Sigmoid colon (tissue), 7 donors: Measurements from ENCODE around the gene UTF1. TPM values are rescaled to one million over a fixed set of nuclear protein-coding genes. Genes with fewer than 3 reads are reported as not detected.
"Not testable (repeated sequence)": the region's sequence is repeated elsewhere in the genome, so short reads cannot be mapped to it uniquely, and the experiment has no call there.

ENCODE experiments used
- DNase-seq: peaks from one replicate; pipeline ENCODE4 v3.0.0-alpha.2; 2019
- H3K27ac ChIP-seq, 4 donors: fragments of 200-600 bp; sonication (generic); one replicate each; pipeline ENCODE4 v1.5.1; 2016 to 2019; ENCODE audit warnings: mild to moderate bottlenecking in 1 of 4
- H3K27me3 ChIP-seq, 3 donors: fragments of 200-600 bp; sonication (generic); one replicate each; pipeline ENCODE4 v1.5.1; 2019; ENCODE audit warnings: mild to moderate bottlenecking in 1 of 3
- H3K36me3 ChIP-seq, 4 donors: fragments of 200-600 bp; sonication (generic); one replicate each; pipeline ENCODE4 v1.5.1; 2016 to 2019
- H3K4me1 ChIP-seq, 4 donors: fragments of 200-600 bp; sonication (generic); one replicate each; pipeline ENCODE4 v1.5.1; 2017 to 2019
- H3K4me3 ChIP-seq, 4 donors: fragments of 200-600 bp; sonication (generic); one replicate each; pipeline ENCODE4 v1.5.1; 2017 to 2019; ENCODE audit warnings: mild to moderate bottlenecking in 2 of 4, moderate library complexity in 1 of 4
- H3K9me3 ChIP-seq, 4 donors: fragments of 200-600 bp in 3 of 4; sonication (generic) in 3 of 4; one replicate each; pipeline versions ENCODE4 v1.5.1 to v1.6.1; 2013 to 2019
- CTCF ChIP-seq, 4 experiments: fragments of 450-650 bp in 3 of 4; fragments of 200-600 bp in 1 of 4; IDR thresholded peaks; one replicate each; pipeline ENCODE4 v1.5.1; 2016 to 2019; ENCODE audit warnings: antibody characterized with exemption in 4 of 4, mild to moderate bottlenecking in 3 of 4, moderate library complexity in 2 of 4
- EP300 ChIP-seq, 4 donors: sonication (generic); formaldehyde crosslinking; IDR thresholded peaks; one replicate each; pipeline ENCODE4 v1.6.1; 2017; ENCODE audit warnings: antibody characterized with exemption in 4 of 4
- POLR2A ChIP-seq, 2 donors: fragments of 450-650 bp; IDR thresholded peaks; one replicate each; pipeline ENCODE4 v1.6.1; 2016; ENCODE audit warnings: antibody characterized with exemption in 2 of 2, mild to moderate bottlenecking in 2 of 2, moderate library complexity in 2 of 2
- POLR2AphosphoS5 ChIP-seq, 4 donors: sonication (generic); formaldehyde crosslinking; IDR thresholded peaks; one replicate each; pipeline ENCODE4 v1.6.1; 2017; ENCODE audit warnings: antibody characterized with exemption in 4 of 4
- WGBS, 2 donors: extraction: QIAGEN DNeasy Blood & Tissue Kit; methylation state at CpG; one replicate each; pipeline ENCODE4 v1.1.7; 2013; 5-methylcytosine and 5-hydroxymethylcytosine counted together
- intact Hi-C: fragments of 100-400 bp; cut with DNase I; formaldehyde crosslinking; loops from one replicate; pipeline ENCODE4 v1.15.1; 2023
- polyA plus RNA-seq, 3 donors: library from polyadenylated mRNA; stranded (reverse); fragments of 200-250 nt; gene quantifications; one replicate each; pipeline ENCODE4 v1.2.3, GENCODE V29; 2013
- total RNA-seq, 4 donors: library from RNA; depleted of rRNA; stranded (reverse); fragments of >200 nt; gene quantifications; one replicate each; pipeline ENCODE4 v1.1.0, GENCODE V29; 2016
- donor health status: healthy with polysubstance abuse.
- donor health status: Bipolar disorder and iron deficiency.
- donor health status: healthy.

Gene UTF1
- total and polyA plus RNA-seq, 7 donors: not detected

GRCh38 chr10:133262696-133263095 lies 32.7 kb downstream of the UTF1 start:
- WGBS, 2 donors: 30 to 81% methylated on average over 14 of the region's 14 CpGs
- Histone ChIP-seq H3K4me1 (peaks cover 0 to 32% (median 22%) of the 10 kb centered on the region in 4 donors), H3K36me3 (no peaks in the 10 kb centered on the region), H3K9me3 (no peaks in the 10 kb centered on the region), H3K27me3 (peaks cover 0 to 2% (median 0%) of the 10 kb centered on the region in 3 donors), H3K4me3 (no peak overlapping the region), H3K27ac (no peak overlapping the region)
- TF ChIP-seq POLR2AphosphoS5 (IDR thresholded peaks at IDR 0.05) (no peak), POLR2A (IDR thresholded peaks at IDR 0.05) (no peak), EP300 (IDR thresholded peaks at IDR 0.05) (no peak), CTCF (IDR thresholded peaks at IDR 0.05) (no peak)
- DNase-seq: no peak
- intact Hi-C loops: loop anchor here (5.0 kb wide), 1 partner anchor 115 kb away; the partner anchor contains the start of gene PAOX

- Histone ChIP-seq H3K9me3 (no peaks in the 10 kb centered on the region), H3K4me3 (no peak overlapping the region), H3K36me3 (no peaks in the 10 kb centered on the region), H3K27me3 (no peaks in the 10 kb centered on the region), H3K4me1 (peaks cover 0 to 25% (median 16%) of the 10 kb centered on the region in 4 donors), H3K27ac (no peak overlapping the region)
- TF ChIP-seq POLR2AphosphoS5 (IDR thresholded peaks at IDR 0.05): no peak
- no peak for TF ChIP-seq EP300 (IDR thresholded peaks at IDR 0.05)
- no peak for TF ChIP-seq POLR2A (IDR thresholded peaks at IDR 0.05)
- TF ChIP-seq CTCF (IDR thresholded peaks at IDR 0.05): no peak
- WGBS, 2 donors: 78 to 88% methylated on average over 10 of the region's 10 CpGs
- intact Hi-C loops: loop anchor here (5.0 kb wide), 1 partner anchor 114 kb away; the partner anchor contains the start of gene PAOX
- no peak for DNase-seq
These were observed 33.7 kb downstream of the UTF1 start for GRCh38 chr10:133263674-133264073.

GRCh38 chr10:133264461-133264860 lies 34.4 kb downstream of the UTF1 start:
- H3K4me3 ChIP-seq: no peak overlapping the region
- H3K27ac ChIP-seq: no peak overlapping the region
- 8 to 39% methylated on average over 9 of the region's 9 CpGs for WGBS, 2 donors
- no peaks in the 10 kb centered on the region for H3K27me3 ChIP-seq
- H3K36me3 ChIP-seq: no peaks in the 10 kb centered on the region
- H3K4me1 ChIP-seq: peaks cover 0 to 25% (median 16%) of the 10 kb centered on the region in 4 donors
- no peaks in the 10 kb centered on the region for H3K9me3 ChIP-seq
- intact Hi-C loops: loop anchor here (5.0 kb wide), 1 partner anchor 113 kb away; the partner anchor contains the start of gene PAOX
- DNase-seq: no peak
- TF ChIP-seq POLR2AphosphoS5 (IDR thresholded peaks at IDR 0.05) (no peak), CTCF (IDR thresholded peaks at IDR 0.05) (no peak), EP300 (IDR thresholded peaks at IDR 0.05) (no peak), POLR2A (IDR thresholded peaks at IDR 0.05) (no peak)

- H3K27ac ChIP-seq, intact Hi-C loops: not testable (repeated sequence)
These were observed 35.0 kb downstream of the UTF1 start for GRCh38 chr10:133265052-133265451.

GRCh38 chr10:133266056-133266795 lies 36.2 kb downstream of the UTF1 start:
- WGBS, 2 donors: 92 to 94% methylated on average over 21 of the region's 21 CpGs
- Histone ChIP-seq H3K9me3 (no peaks in the 10 kb centered on the region), H3K27me3 (no peaks in the 10 kb centered on the region), H3K4me1 (peaks cover 0 to 11% (median 9%) of the 10 kb centered on the region in 4 donors), H3K4me3 (no peak overlapping the region), H3K36me3 (no peaks in the 10 kb centered on the region), H3K27ac (no peak overlapping the region)
- TF ChIP-seq POLR2A (IDR thresholded peaks at IDR 0.05) (no peak), POLR2AphosphoS5 (IDR thresholded peaks at IDR 0.05) (no peak), CTCF (IDR thresholded peaks at IDR 0.05) (no peak), EP300 (IDR thresholded peaks at IDR 0.05) (no peak)
- intact Hi-C loops: no loop called here
- no peak for DNase-seq

More at GRCh38 chr10:133265052-133265451, 35.0 kb downstream of the UTF1 start:
- 23 to 65% methylated on average over 10 of the region's 10 CpGs for WGBS, 2 donors
- DNase-seq, H3K4me3 ChIP-seq, H3K9me3 ChIP-seq, H3K36me3 ChIP-seq, H3K27me3 ChIP-seq: not testable (repeated sequence)
- peaks cover 0 to 21% (median 16%) of the 10 kb centered on the region in 4 donors for H3K4me1 ChIP-seq
